H54 (cell line): Measurements from ENCODE around the gene SCAANT1.

Experiments used
- DNase-seq: peaks from one replicate; pipeline ENCODE4 v3.0.0; 2011; ENCODE audit warnings: low spot score, mixed read lengths; ENCODE audit not compliant: insufficient read length
- FAIRE-seq: peaks from 3 replicates; lab custom pipeline; 2011; peaks lifted over from hg19 to GRCh38; lab: Jason Lieb, UNC
- POLR2A ChIP-seq: IDR thresholded peaks from 2 replicates; pipeline ENCODE4 v1.6.1; 2011; ENCODE audit warnings: low read depth, mild to moderate bottlenecking, low read length

The SCAANT1 gene

GRCh38 chr3:63872135-63872924 lies 39.9 kb downstream of the SCAANT1 start:
- no peak for TF ChIP-seq POLR2A
- FAIRE-seq (peak; percentile 98), DNase-seq (no peak)

GRCh38 chr3:63870615-63871005 lies 41.6 kb downstream of the SCAANT1 start:
- TF ChIP-seq POLR2A: no peak
- no peak for FAIRE-seq
- DNase-seq: no peak

- no peak for DNase-seq
- no peak for FAIRE-seq
- TF ChIP-seq POLR2A: no peak
These were observed 42.1 kb downstream of the SCAANT1 start for GRCh38 chr3:63869940-63870614.

GRCh38 chr3:63867225-63867624 lies 45.0 kb downstream of the SCAANT1 start:
- DNase-seq: no peak
- no peak for TF ChIP-seq POLR2A
- no peak for FAIRE-seq

- DNase-seq: no peak
- TF ChIP-seq POLR2A: no peak
- no peak for FAIRE-seq
These were observed 47.2 kb downstream of the SCAANT1 start for GRCh38 chr3:63864965-63865327.

GRCh38 chr3:63864008-63864964 lies 47.9 kb downstream of the SCAANT1 start:
- FAIRE-seq (peak; percentile 57), DNase-seq (peak; percentile 63)
- TF ChIP-seq POLR2A: no peak

GRCh38 chr3:63863150-63864007 lies 48.8 kb downstream of the SCAANT1 start, which contains the start of the genes ATXN7 and THOC7:
Gene ATXN7, plus strand, starts transcription at chr3:63863867. Its CDS starts 48,732 bp downstream, at chr3:63912599.
Gene THOC7, minus strand, starts transcription at chr3:63863805. Its CDS starts 15 bp downstream, at chr3:63863790.
- FAIRE-seq: no peak
- DNase-seq: peak; percentile 61
- TF ChIP-seq POLR2A: peak; percentile 57

GRCh38 chr3:63862804-63863149 lies 49.4 kb downstream of the SCAANT1 start:
- FAIRE-seq: peak; percentile 38
- TF ChIP-seq POLR2A: no peak

More at GRCh38 chr3:63862804-63863149, 49.4 kb downstream of the SCAANT1 start:
- DNase-seq: no peak
